Activated T-cell treated with anti-CD3 and anti-CD28 coated beads, Interleukin-2, amount 50 U/mL, for 24 hours (primary cell): Measurements from ENCODE around the gene DNHD1.

Source experiments
- DNase-seq: peaks from one replicate; pipeline ENCODE4 v3.0.0-alpha.2; 2020
- H3K27ac Mint-ChIP-seq: 2 replicates; pipeline ENCODE4 v1.8.0; 2020; ENCODE audit warnings: mild to moderate bottlenecking, mixed read lengths
- H3K27me3 Mint-ChIP-seq: 2 replicates; pipeline ENCODE4 v1.8.0; 2020; ENCODE audit warnings: mixed read lengths
- H3K36me3 Mint-ChIP-seq: 2 replicates; pipeline ENCODE4 v1.8.0; 2020; ENCODE audit warnings: low read depth, mixed read lengths
- H3K4me1 Mint-ChIP-seq: 2 replicates; pipeline ENCODE4 v1.8.0; 2020; ENCODE audit warnings: low read depth, mixed read lengths
- H3K4me3 Mint-ChIP-seq: 2 replicates; pipeline ENCODE4 v1.8.0; 2020; ENCODE audit warnings: mild to moderate bottlenecking, moderate library complexity, mixed read lengths
- H3K9me3 Mint-ChIP-seq: 2 replicates; pipeline ENCODE4 v1.8.0; 2020; ENCODE audit warnings: mixed read lengths

Gene DNHD1, protein sequence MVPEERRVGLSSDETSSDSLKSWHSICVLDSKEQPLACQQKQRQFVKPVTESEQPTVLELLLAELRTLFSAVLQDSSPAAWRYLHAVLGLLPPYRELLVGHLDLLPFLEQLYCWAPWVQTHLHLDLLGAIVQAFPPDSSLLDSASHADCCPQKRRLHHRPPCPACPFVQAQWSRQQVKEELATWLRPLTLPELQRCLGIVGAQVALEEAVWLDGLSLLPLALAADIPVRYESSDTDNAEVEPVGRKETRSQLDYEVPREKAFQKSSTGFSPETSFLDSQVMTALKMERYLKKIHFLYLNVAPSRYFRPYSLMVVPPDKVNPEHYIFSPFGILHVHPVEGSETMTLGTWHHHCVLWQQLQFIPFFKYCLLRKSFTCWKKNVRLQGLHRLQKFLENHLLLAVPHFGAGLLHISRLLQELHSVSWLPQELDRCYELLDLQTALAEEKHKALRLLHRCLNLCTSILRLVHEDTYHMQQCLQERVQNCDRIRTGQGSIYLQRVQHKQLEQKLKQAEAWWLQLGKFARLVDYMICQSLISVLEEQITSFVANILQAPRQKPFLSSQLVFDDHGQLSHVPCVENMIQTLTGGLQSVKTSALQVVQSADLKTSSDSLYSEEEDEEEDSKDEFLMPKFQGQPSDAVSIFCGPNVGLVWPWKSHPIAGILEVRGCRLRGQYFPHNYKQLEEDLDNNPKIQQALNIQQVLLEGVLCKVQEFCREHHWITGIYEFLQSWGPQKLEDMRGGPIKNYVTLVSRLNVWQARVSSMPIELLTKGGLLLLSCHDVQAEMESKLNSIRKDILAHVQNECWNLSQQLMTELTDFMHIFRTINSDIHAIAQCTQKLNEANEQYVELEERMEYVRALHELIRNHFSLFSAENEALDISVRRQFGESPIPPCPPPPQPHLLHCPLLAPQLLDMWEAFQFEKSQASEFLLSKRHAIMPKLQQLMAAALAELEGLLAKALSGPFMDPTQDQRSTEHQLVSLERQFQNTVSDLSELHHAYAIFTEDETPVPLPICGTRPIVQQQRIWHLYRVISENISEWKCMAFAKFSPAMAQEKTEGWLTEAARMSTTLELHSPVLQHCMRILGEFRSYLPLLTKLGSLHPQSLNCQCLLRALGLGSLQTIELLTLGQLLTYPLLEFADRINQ (N-terminal part only)

GRCh38 chr11:6497069-6497839 lies at the start of gene DNHD1:
DNHD1 (plus strand) TSS chr11:6497280; CDS start chr11:6498216, 936 bp downstream.
- Mint-ChIP-seq H3K36me3 (peaks cover 88% of the 10 kb centered on the region), H3K27me3 (no peaks in the 10 kb centered on the region), H3K27ac (no peak within 1 kb of the TSS), H3K4me3 (no peak within 1 kb of the TSS), H3K4me1 (peaks cover 4% of the 10 kb centered on the region), H3K9me3 (no peaks in the 10 kb centered on the region)
- DNase-seq, result no peak

DNA sequence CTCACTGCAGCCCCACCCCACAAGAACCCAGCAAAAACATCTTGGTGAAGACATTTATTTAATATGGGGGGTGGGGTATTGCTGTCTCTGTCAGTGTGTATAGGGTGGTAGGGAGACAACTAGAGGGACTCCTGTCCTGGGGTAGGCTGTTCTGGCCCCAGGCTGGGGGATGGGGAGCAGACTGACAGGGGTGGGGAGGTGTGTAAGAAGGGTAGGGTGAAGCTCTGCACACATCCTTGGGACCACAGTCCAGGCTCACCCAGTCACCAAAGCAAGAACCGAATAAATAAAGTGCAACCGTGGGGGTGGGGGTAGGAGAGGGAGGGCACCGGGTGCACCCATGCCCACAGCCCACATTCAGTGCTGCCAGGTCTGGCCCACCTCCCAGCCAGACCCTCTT lies 48.5 kb upstream of the DNHD1 start:
- Mint-ChIP-seq H3K27me3 (no peaks in the 10 kb centered on the region), H3K9me3 (no peaks in the 10 kb centered on the region), H3K4me3 (no peak overlapping the region), H3K27ac (no peak overlapping the region), H3K4me1 (no peaks in the 10 kb centered on the region), H3K36me3 (peaks cover 3% of the 10 kb centered on the region)
- no peak for DNase-seq

DNA sequence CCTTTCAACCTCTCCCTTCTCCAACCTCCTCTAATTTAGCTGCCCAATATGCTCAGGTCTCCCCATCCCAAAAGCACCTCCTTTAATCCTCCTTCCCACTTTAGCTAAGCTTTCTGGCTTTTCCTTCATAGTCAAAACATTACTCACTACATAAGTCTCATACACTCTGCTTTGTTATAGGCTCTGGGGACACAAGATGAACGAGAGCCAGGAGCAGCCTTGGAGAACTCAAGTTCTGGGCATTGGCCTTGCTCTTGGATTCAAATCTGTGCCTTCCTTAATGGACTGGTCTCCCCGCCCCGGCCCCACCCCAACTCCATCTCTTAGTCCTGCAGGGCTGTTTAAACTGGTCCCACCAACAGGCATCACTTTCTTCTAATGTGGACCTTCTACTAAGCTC lies 44.9 kb upstream of the DNHD1 start:
- DNase-seq, result no peak
- no peaks in the 10 kb centered on the region for H3K9me3 Mint-ChIP-seq
- no peaks in the 10 kb centered on the region for H3K4me1 Mint-ChIP-seq
- H3K27ac Mint-ChIP-seq, result no peak overlapping the region
- H3K27me3 Mint-ChIP-seq, result no peaks in the 10 kb centered on the region
- no peak overlapping the region for H3K4me3 Mint-ChIP-seq
- peaks cover 18% of the 10 kb centered on the region for H3K36me3 Mint-ChIP-seq

GRCh38 chr11:6453152-6453551 lies 43.9 kb upstream of the DNHD1 start:
- no peak for DNase-seq
- no peaks in the 10 kb centered on the region for H3K9me3 Mint-ChIP-seq
- no peaks in the 10 kb centered on the region for H3K4me1 Mint-ChIP-seq
- H3K27ac Mint-ChIP-seq, result no peak overlapping the region
- no peak overlapping the region for H3K4me3 Mint-ChIP-seq
- H3K27me3 Mint-ChIP-seq, result no peaks in the 10 kb centered on the region
- H3K36me3 Mint-ChIP-seq, result peaks cover 18% of the 10 kb centered on the region

- Mint-ChIP-seq H3K9me3 (no peaks in the 10 kb centered on the region), H3K4me3 (no peak overlapping the region), H3K36me3 (peaks cover 18% of the 10 kb centered on the region), H3K27me3 (no peaks in the 10 kb centered on the region), H3K27ac (no peak overlapping the region), H3K4me1 (no peaks in the 10 kb centered on the region)
- DNase-seq, result no peak
These were observed 42.0 kb upstream of the DNHD1 start for GRCh38 chr11:6455070-6455469.

DNA sequence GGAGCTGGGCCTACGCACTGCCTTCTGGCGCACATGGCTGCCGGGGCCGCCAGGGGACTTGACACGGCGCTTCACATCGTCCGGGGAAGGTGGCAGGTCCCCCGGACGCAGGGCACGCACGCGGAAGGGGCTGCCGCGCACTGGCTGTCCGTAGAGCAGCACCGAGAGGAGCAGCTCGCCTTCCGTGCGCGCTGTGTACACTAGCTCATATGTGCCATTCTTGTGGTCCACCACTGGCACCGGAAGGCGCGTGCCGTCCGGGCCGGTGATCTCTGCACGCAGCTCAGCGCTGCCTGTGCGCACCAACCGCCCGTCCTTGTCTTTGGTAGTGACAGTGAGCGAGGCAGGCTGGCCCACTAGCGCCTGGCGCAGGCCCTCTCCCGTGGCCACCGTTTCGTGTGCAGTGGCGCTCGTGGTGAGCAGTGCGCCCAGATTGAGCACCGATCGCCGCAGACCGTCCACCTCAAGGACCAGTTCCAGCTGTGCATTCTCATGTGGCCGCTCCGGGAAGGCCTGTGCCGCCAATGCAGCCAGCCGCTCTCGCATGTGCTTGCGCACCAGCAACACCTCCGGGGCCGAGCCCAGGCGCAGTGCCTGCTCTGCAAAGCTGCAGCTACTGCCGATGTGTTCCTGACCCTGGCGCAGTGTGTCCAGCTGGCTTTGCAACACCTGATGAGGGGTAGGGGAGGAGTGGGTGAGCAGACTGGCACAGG lies 40.6 kb upstream of the DNHD1 start:
- peaks cover 18% of the 10 kb centered on the region for H3K36me3 Mint-ChIP-seq

DNA sequence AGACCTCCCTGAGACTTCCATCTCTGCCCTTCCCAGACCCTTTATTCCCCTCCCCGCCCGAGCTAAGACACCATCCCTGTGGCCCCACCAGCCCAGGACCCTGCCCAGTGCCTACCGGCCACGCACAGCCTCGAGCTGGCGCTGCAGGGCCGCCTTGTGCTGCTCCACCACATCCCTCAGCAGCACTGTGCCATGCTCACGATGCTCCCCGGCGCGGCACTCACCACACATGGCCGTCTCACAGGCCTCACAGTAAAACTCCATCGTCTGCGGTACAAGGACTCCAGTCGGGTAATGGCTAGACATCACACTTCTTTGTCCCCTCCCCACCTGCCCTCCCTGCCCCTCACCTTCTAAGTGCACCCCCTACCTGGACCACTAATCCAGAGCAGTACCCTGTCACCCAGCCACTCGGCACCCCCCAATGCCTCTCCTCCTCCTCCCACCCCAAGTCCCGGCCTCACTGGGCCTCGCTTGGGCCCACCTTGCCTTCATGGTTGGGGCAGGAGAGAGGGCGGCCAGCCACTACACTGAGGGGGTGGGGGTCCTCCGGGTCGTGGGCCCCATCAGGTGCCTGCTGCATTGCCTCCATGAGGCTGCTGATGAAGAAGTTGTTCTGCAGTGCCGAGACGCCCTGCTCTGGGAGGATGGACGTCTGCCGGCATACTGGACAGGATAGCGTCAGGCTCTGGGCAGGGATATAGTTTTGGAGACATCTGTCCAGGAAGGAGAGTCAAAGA lies 39.3 kb upstream of the DNHD1 start:
- Mint-ChIP-seq H3K27me3 (no peaks in the 10 kb centered on the region), H3K4me1 (no peaks in the 10 kb centered on the region), H3K9me3 (no peaks in the 10 kb centered on the region), H3K27ac (no peak overlapping the region), H3K4me3 (no peak overlapping the region), H3K36me3 (peaks cover 18% of the 10 kb centered on the region)
- no peak for DNase-seq

More for the DNA sequence above, 40.6 kb upstream of the DNHD1 start:
- Mint-ChIP-seq H3K9me3 (no peaks in the 10 kb centered on the region), H3K4me1 (no peaks in the 10 kb centered on the region), H3K4me3 (no peak overlapping the region), H3K27ac (no peak overlapping the region), H3K27me3 (no peaks in the 10 kb centered on the region)
- DNase-seq, result no peak

- H3K4me3 Mint-ChIP-seq, result no peak overlapping the region
- DNase-seq, result no peak
- H3K27ac Mint-ChIP-seq, result no peak overlapping the region
- no peaks in the 10 kb centered on the region for H3K9me3 Mint-ChIP-seq
- no peaks in the 10 kb centered on the region for H3K4me1 Mint-ChIP-seq
- peaks cover 16% of the 10 kb centered on the region for H3K36me3 Mint-ChIP-seq
- H3K27me3 Mint-ChIP-seq, result no peaks in the 10 kb centered on the region
These were observed 38.6 kb upstream of the DNHD1 start for GRCh38 chr11:6458352-6459098.

DNA sequence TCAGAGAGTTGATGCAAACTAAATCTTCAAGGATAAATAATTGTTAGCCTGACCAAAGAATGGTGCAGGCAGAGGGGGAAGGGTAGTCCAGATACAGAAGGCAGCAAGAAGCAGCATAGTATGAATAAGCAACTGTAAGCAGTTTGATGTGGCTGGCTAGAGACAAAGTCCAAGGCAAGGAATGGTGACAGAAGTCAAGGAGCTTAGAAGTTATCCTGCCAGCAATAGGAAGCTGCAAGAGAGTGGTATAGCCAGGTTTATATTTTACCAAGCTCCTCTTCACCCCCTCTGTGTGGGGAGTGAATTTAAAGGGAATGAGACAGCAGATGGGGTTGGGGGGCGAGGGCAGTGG lies 38.0 kb upstream of the DNHD1 start:
- Mint-ChIP-seq H3K4me3 (no peak overlapping the region), H3K36me3 (peaks cover 20% of the 10 kb centered on the region), H3K27ac (no peak overlapping the region), H3K9me3 (no peaks in the 10 kb centered on the region), H3K27me3 (no peaks in the 10 kb centered on the region), H3K4me1 (no peaks in the 10 kb centered on the region)
- DNase-seq, result no peak

- H3K27ac Mint-ChIP-seq, result no peak overlapping the region
- DNase-seq, result no peak
- H3K36me3 Mint-ChIP-seq, result no peaks in the 10 kb centered on the region
- no peaks in the 10 kb centered on the region for H3K27me3 Mint-ChIP-seq
- no peak overlapping the region for H3K4me3 Mint-ChIP-seq
- H3K9me3 Mint-ChIP-seq, result no peaks in the 10 kb centered on the region
- H3K4me1 Mint-ChIP-seq, result peaks cover 12% of the 10 kb centered on the region
These were observed 28.2 kb upstream of the DNHD1 start for GRCh38 chr11:6468712-6469495.

DNA sequence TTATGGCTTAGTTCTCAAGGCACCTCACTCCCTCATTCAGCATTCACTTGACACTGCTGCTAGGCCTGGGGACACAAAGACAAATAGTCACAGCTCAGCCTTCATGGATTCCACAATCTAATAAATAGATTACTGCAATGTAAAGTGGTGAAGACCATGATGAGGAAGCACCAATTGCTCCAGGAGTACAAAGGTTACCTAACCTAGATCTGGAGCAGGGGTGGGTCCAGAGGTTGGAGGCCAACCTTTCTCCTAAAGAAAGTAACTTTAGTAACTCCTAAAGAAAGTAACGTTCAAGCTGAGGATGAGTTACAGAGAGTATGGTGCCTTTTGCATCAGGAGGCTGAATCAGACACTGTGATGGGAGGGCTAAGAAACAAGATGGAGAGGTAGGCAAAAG lies 27.5 kb upstream of the DNHD1 start:
- H3K27ac Mint-ChIP-seq, result no peak overlapping the region
- H3K27me3 Mint-ChIP-seq, result no peaks in the 10 kb centered on the region
- H3K36me3 Mint-ChIP-seq, result no peaks in the 10 kb centered on the region
- DNase-seq, result no peak
- H3K9me3 Mint-ChIP-seq, result no peaks in the 10 kb centered on the region
- H3K4me3 Mint-ChIP-seq, result no peak overlapping the region
- peaks cover 17% of the 10 kb centered on the region for H3K4me1 Mint-ChIP-seq

DNA sequence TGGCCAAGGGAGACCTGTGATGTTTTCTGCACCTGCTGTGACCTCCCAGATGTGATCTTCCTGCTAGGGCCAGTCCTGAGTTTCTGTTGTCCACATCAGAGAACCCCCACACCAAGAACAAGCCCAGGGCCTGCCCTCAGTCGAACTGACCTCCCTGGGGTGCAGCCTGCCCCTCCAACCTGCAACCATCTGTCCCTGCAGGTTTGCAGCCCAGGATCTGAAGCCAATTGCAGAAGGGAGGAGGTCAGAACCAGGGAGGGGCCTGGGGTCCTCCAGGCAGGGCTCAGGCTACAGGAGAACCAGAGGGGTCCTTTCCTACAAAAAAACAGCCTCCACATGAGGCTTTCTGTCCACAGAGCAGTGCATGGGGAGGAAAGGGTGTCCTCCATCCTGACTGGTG lies 24.1 kb upstream of the DNHD1 start:
- H3K27ac Mint-ChIP-seq, result peak overlapping the region; percentile 51

More for the DNA sequence above, 24.1 kb upstream of the DNHD1 start:
- Mint-ChIP-seq H3K4me1 (peaks cover 17% of the 10 kb centered on the region), H3K36me3 (peaks cover 15% of the 10 kb centered on the region), H3K9me3 (no peaks in the 10 kb centered on the region), H3K27me3 (no peaks in the 10 kb centered on the region), H3K4me3 (peak overlapping the region; percentile 62)
- DNase-seq, result no peak
